DMS153 treated with DMSO at 0.1 percent for 48 hours (cell line): ENCODE data around the gene GNG4.
"Not testable (repeated sequence)": the region's sequence is repeated elsewhere in the genome, so short reads cannot be mapped to it uniquely, and the experiment has no call there.

Experiments used
- DNase-seq: peaks from one replicate; lab custom pipeline; 2025; ENCODE audit not compliant: unreplicated experiment; lab: John Stamatoyannopoulos, UW

The GNG4 gene

DNA sequence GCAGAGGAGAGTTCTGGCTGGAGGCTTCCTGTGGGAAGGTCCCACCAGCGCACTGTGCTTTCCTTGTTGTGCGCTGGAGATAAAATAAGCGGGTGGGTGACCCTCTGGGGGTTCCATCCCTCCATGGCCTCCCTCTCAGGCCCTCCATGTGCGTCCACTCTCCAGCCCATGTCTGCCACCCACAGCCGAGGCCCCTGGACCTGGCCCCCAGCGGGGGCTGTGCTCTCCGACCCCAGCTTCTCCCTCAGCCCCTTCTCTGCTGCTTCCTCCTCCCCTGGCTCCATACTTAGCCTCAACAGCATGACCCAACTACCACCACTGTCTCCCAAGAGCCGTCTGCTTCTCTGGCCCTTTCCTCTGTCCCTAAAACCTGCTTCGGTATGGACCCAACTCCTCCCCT lies 61.4 kb downstream of the GNG4 start:
- DNase-seq: no peak

DNA sequence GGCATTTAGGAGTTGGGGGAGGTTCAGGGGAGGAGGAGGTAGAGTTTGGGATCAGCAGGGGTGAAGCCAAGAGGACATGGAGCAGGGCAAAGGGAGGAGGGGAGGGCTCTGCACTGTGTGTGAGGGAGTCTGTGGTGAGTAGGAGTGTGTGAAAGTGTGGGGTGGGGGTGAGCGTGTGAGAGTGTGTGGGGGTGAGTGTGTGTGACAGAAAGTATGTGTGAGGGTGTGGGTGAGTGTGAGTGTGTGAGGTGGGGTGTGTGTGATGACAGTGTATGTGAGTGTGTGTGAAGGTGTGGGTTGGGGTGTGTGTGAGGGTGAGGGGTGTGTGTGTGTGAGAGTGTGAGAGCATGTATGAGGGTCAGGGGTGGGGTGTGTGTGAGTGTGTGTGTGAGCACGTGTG lies 62.6 kb downstream of the GNG4 start:
- DNase-seq: no peak

- no peak for DNase-seq
Measured at GRCh38 chr1:235586413-235586812, 63.2 kb downstream of the GNG4 start.

GRCh38 chr1:235584973-235585372 lies 64.6 kb downstream of the GNG4 start:
- DNase-seq: no peak

DNA sequence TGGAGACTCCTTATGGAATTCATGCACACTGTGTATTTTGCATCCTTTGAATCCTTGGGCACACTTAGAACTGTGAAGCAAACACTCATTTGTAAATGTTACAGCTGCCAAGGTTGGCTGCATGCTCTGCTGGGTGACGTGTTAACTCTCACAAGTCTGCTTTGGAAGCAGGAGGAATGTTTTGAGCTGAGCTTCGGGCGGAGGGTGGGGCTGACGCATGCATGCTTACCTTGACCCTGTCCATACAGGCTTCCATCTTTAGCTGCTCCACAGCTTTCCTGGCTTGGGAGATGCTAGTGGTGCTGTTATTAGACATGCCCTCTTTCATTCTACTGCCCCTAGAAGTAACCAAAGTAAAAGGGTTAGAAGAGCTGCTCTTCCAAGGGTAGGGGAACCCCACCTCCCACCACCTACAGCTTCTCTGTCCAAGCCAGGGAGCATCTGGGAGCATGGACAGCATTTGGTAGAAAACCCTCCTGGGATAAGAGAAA lies 66.0 kb downstream of the GNG4 start:
- no peak for DNase-seq

DNA sequence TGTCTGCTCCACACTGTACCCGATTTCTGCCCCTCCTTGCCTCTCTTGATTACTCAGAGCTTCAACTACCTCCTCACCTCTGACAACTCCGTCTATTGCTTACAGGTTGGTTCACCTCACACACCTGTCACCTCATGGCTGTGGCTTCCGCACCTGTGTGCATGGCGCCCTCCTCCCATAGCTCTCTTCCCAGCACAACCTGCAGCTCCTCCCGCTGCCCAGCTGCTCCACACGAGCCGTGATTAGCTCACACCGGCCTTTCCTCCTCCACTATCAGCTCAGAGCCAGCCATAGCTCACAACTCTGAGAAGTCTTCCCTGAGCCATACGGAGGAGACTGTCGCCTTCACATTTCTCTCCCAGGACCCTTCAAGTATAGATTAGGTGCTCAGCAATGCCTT lies 67.5 kb downstream of the GNG4 start:
- DNase-seq: no peak

- no peak for DNase-seq
Measured at GRCh38 chr1:235579891-235580290, 69.7 kb downstream of the GNG4 start.

- no peak for DNase-seq
Measured at GRCh38 chr1:235575597-235575996, 74.0 kb downstream of the GNG4 start.

- no peak for DNase-seq
Measured at GRCh38 chr1:235573880-235574279, 75.7 kb downstream of the GNG4 start.

DNA sequence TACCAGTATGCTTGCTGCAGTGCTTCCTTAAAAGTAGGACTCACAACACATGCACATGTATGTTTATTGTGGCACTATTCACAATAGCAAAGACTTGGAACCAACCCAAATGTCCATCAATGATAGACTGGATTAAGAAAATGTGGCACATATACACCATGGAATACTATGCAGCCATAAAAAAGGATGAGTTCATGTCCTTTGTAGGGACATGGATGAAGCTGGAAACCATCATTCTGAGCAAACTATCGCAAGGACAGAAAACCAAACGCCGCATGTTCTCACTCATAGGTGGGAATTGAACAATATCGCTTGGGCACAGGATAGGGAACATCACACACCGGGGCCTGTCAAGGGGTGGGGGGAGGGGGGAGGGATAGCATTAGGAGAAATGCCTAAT lies 76.6 kb downstream of the GNG4 start:
- DNase-seq: not testable (repeated sequence)

GRCh38 chr1:235571482-235571881 lies 78.1 kb downstream of the GNG4 start:
- DNase-seq: no peak

- no peak for DNase-seq
Measured at GRCh38 chr1:235567812-235568503, 81.6 kb downstream of the GNG4 start.

GRCh38 chr1:235566084-235566483 lies 83.5 kb downstream of the GNG4 start:
- DNase-seq: no peak

DNA sequence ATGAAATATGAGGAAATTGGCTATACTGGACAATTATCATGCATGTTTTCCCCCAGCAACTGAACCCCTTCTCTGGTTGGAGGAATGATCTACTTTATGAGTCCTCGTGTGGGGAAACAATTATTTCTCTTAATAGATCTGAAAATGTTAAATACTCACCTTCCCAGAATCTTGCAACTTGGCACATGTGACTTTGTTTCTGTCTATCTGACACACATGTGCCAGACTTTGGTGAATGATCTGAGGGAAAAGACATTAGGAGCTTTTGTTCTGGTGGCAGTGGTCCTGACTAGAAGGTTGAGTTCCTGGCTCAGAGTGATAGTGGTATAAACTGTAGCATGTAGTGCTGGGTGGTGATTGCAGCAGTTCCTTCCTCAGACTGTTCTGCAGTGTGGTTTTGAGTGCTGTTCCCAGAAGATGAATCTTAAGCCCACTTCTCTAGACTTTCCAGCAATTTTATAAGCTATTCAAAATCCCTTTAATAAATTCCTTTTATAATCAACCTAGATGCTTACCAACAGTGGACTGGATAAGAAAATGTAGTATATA lies 86.0 kb downstream of the GNG4 start:
- DNase-seq: no peak

GRCh38 chr1:235562589-235562988 lies 87.0 kb downstream of the GNG4 start:
- DNase-seq: no peak

DNA sequence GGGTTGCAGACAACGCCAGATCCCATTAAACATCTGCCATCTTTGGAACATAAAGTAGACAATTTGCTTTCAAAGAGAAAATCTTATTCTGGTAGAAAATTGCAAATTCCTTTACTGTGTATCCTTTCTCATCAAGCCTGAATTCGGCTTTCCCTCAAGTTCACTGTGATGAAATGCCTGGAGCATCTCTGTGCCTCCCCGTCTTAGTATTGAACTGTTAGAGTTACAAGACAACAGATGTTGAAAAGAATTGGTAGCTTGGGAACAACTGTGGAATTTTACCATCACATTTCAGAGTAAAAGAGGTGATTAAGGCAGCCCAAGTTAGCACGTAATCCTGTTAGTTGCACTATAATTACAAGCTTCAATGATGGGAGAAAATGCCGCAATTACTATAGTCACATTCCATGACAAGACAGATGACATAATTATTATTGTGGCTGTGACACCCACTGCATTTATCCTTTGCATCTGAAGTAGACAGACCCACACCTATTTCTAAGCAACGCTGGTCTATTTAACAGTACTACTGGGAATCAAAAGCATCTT lies 90.9 kb downstream of the GNG4 start:
- no peak for DNase-seq

DNA sequence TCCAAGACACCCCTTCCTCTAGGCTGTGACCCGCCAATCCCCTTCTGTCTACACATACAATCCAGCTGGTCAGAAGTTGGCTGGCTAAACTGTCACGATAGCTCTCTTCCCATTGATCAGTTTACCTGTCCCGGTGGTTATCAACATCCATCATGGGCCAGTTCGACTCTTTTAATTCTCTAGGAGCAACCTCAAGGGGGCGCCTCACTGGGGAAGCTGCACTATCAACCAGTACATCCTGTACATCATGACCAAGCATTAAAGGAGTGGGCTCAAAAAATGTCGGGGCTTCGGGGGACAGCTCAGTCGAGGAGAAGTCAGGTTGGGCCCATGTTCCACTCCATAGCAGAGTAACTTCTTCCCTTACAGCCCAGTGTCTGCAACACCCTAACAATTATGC lies 92.1 kb downstream of the GNG4 start:
- DNase-seq: no peak

- DNase-seq: no peak
Measured at GRCh38 chr1:235556807-235557206, 92.8 kb downstream of the GNG4 start.

GRCh38 chr1:235553112-235553551 lies 96.5 kb downstream of the GNG4 start:
- no peak for DNase-seq

DNA sequence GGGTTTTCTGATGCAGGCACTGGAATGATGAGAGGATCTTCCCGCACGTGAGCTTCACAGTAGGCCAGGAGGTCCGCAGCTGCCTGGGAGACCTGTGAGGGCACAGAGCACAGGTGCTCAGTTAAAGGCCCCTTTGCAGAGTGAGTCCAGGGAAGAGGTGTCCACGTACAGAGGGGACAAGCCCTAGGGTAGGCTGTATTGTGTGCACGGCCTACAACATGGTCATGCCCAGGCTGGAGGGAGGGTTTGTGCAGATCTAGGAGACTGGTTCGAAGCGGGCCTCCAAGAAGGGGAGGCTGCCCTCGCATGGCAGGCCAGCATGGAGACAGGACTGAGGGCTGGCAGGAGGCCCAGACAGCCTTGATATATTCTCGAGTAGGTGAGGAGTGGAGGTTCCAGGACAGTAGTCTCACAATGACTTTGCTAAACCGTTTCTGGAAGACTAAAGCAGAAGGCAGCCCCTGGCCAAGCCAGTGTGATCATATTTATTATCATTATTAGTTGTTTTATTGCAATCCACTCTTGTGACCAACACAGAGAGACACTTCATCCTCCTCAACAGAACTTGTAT lies 97.4 kb downstream of the GNG4 start:
- no peak for DNase-seq

- no peak for DNase-seq
Measured at GRCh38 chr1:235549351-235550139, 100.0 kb downstream of the GNG4 start.
